Ishikawa (cell line): ENCODE measurements around the gene BDNF.

Experiments used
- CEBPB ChIP-seq: IDR thresholded peaks from 2 replicates; pipeline ENCODE4 v1.6.1; 2012
- CREB1 ChIP-seq: IDR thresholded peaks from 2 replicates; pipeline ENCODE4 v1.6.1; 2012; ENCODE audit warnings: low read depth
- EGR1 ChIP-seq: IDR thresholded peaks from 2 replicates; pipeline ENCODE4 v1.6.1; 2012
- EP300 ChIP-seq: IDR thresholded peaks from 2 replicates; pipeline ENCODE4 v1.6.1; 2012; ENCODE audit warnings: borderline replicate concordance
- FOXM1 ChIP-seq: IDR thresholded peaks from 2 replicates; pipeline ENCODE4 v1.6.1; 2012; ENCODE audit warnings: low read depth, borderline replicate concordance
- RAD21 ChIP-seq: IDR thresholded peaks from 2 replicates; pipeline ENCODE4 v1.6.1; 2012; ENCODE audit warnings: low read depth
- TAF1 ChIP-seq: IDR thresholded peaks from 2 replicates; pipeline ENCODE4 v1.6.1; 2012; ENCODE audit warnings: low read depth, mild to moderate bottlenecking
- TCF12 ChIP-seq: IDR thresholded peaks from 2 replicates; pipeline ENCODE4 v1.6.1; 2012; ENCODE audit warnings: low read depth
- TEAD4 ChIP-seq: IDR thresholded peaks from 2 replicates; pipeline ENCODE4 v1.6.1; 2012
- YY1 ChIP-seq: IDR thresholded peaks from 2 replicates; pipeline ENCODE4 v1.6.1; 2012; ENCODE audit warnings: low read depth
- TF ChIP-seq, protein P1 (sequence below): IDR thresholded peaks from 2 replicates; pipeline ENCODE4 v1.6.1; 2012; ENCODE audit warnings: low read depth, mild to moderate bottlenecking
- TF ChIP-seq, protein P2 (sequence below): IDR thresholded peaks from 2 replicates; pipeline ENCODE4 v1.6.1; 2012

DNA sequence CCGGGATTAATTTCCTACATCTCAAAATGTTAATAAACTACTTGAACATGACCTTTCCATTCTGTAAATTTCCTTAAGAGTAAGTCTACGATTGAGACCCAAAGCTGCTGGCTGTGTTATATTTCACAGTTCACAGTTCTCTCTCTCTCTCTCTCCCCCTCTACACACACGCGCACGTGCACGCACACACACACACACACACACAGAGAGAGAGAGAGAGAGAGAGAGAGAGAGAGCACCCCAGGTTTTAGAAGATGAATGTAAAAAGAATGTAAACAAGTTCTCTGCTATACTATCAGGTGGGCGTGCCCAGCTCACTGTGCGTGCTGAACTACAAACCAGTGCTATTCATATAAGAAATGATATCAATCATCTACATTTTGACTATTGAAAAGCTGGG lies 3.3 kb downstream of the BDNF start:
- TF ChIP-seq YY1, result no peak
- no peak for TF ChIP-seq EP300
- TF ChIP-seq, protein P1, sequence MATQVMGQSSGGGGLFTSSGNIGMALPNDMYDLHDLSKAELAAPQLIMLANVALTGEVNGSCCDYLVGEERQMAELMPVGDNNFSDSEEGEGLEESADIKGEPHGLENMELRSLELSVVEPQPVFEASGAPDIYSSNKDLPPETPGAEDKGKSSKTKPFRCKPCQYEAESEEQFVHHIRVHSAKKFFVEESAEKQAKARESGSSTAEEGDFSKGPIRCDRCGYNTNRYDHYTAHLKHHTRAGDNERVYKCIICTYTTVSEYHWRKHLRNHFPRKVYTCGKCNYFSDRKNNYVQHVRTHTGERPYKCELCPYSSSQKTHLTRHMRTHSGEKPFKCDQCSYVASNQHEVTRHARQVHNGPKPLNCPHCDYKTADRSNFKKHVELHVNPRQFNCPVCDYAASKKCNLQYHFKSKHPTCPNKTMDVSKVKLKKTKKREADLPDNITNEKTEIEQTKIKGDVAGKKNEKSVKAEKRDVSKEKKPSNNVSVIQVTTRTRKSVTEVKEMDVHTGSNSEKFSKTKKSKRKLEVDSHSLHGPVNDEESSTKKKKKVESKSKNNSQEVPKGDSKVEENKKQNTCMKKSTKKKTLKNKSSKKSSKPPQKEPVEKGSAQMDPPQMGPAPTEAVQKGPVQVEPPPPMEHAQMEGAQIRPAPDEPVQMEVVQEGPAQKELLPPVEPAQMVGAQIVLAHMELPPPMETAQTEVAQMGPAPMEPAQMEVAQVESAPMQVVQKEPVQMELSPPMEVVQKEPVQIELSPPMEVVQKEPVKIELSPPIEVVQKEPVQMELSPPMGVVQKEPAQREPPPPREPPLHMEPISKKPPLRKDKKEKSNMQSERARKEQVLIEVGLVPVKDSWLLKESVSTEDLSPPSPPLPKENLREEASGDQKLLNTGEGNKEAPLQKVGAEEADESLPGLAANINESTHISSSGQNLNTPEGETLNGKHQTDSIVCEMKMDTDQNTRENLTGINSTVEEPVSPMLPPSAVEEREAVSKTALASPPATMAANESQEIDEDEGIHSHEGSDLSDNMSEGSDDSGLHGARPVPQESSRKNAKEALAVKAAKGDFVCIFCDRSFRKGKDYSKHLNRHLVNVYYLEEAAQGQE, result no peak
- TF ChIP-seq RAD21, result no peak
- no peak for TF ChIP-seq CEBPB
- TF ChIP-seq, protein P2, sequence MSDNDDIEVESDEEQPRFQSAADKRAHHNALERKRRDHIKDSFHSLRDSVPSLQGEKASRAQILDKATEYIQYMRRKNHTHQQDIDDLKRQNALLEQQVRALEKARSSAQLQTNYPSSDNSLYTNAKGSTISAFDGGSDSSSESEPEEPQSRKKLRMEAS, result no peak
- TF ChIP-seq TAF1, result no peak
- no peak for TF ChIP-seq CREB1
- TF ChIP-seq TEAD4, result no peak
- TF ChIP-seq FOXM1, result no peak
- no peak for TF ChIP-seq EGR1
- no peak for TF ChIP-seq TCF12
